Activated CD4-positive, alpha-beta T cell treated with anti-CD3 and anti-CD28 coated beads, Interleukin-10, Interleukin-2, amounts not matched to agents 100 ng/mL and 50 ng/mL, durations not matched to agents 16 hours and 8 hours (primary cell): ENCODE measurements around the gene NAA10.
A peak's percentile ranks its signal among the peaks of the same experiment; 100 is the strongest.

Source experiments
- DNase-seq: peaks from one replicate; pipeline ENCODE4 v3.0.0-alpha.2; 2020

NAA10 gene

GRCh38 chrX:153948002-153948466 is 13.2 kb upstream of the NAA10 start:
- DNase-seq, result no peak

GRCh38 chrX:153947009-153947769 is 12.4 kb upstream of the NAA10 start:
- DNase-seq, result peak; percentile 92

GRCh38 chrX:153945956-153946943 is 11.4 kb upstream of the NAA10 start:
- no peak for DNase-seq

- no peak for DNase-seq
Observed at GRCh38 chrX:153944800-153945150, 9.9 kb upstream of the NAA10 start.

- DNase-seq, result peak; percentile 55
Observed at GRCh38 chrX:153944140-153944799, 9.4 kb upstream of the NAA10 start, which contains the start of gene RENBP. RENBP (minus strand) TSS chrX:153944643; CDS start chrX:153944610, 33 bp downstream.

- no peak for DNase-seq
Observed at GRCh38 chrX:153941336-153942252, 6.8 kb upstream of the NAA10 start.

GRCh38 chrX:153939573-153939972 is 4.7 kb upstream of the NAA10 start:
- DNase-seq, result no peak

GRCh38 chrX:153938226-153938786 is 3.5 kb upstream of the NAA10 start:
- no peak for DNase-seq

- no peak for DNase-seq
Observed at GRCh38 chrX:153937056-153937455, 2.2 kb upstream of the NAA10 start.

- DNase-seq, result no peak
Observed at GRCh38 chrX:153935326-153935851, 552 bp upstream of the NAA10 start.

- DNase-seq, result no peak
Observed at GRCh38 chrX:153934148-153934761, 582 bp downstream of the NAA10 start.

- no peak for DNase-seq
Observed at GRCh38 chrX:153933748-153934147, 1.1 kb downstream of the NAA10 start.

GRCh38 chrX:153932220-153932915 is 2.5 kb downstream of the NAA10 start:
- DNase-seq, result no peak

- DNase-seq, result no peak
Observed at GRCh38 chrX:153931748-153932147, 3.1 kb downstream of the NAA10 start.

GRCh38 chrX:153931151-153931550 is 3.7 kb downstream of the NAA10 start:
- no peak for DNase-seq

- DNase-seq, result no peak
Observed at GRCh38 chrX:153930011-153930910, 4.6 kb downstream of the NAA10 start.

GRCh38 chrX:153929576-153929975 is 5.3 kb downstream of the NAA10 start:
- DNase-seq, result no peak

- no peak for DNase-seq
Observed at GRCh38 chrX:153928846-153929245, 6.0 kb downstream of the NAA10 start.
